HG03066 (cell line): ENCODE measurements around the gene ABTB2.
"Not testable (repeated sequence)": the region's sequence is repeated elsewhere in the genome, so short reads cannot be mapped to it uniquely, and the experiment has no call there.

ENCODE experiments used
- ATAC-seq: cut with Tn5 transposase; IDR thresholded peaks from one replicate; pipeline ENCODE4 v1.9.1; 2021; ENCODE audit warnings: low read depth; ENCODE audit not compliant: unreplicated experiment

Gene ABTB2

DNA sequence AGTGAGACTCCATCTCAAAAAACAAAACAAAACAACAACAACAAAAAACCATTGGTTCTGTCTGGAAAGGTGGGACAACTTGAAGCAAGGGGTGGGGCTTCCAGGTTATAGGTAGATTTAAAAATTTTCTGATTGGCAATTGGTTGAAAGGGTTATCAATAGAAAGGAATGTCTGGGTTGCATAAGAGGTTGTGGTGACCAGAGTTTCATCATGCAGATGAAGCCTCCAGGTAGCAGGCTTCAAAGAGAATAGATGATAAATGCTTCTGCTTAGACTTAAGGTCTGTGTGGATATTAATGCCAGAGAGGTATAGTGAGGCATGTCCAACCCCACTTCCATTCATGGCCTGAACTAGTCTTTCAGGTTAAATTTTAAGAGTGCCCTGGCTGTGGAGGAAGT, 135.8 kb downstream of the ABTB2 start:
- ATAC-seq = no peak

DNA sequence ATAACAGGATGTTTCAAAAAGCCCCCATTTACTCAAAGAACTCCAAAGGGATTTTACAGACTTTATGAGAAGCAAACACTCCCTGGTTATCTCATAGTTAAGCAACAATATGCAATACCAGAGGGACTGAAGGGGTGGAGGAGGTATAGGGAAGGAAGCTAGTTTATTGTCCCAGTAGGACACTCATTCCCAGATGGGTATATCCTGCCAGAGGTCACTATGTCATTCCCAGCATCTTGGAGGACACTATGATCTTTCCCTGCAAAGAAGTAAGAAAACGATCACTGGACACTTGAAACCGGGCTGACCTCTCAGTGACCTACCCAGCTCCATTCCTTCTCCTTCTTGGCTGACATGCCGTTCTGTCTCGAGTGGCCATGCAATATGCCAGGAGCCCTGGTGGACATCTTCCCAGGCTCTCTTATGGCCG, 137.9 kb downstream of the ABTB2 start:
- ATAC-seq = no peak

DNA sequence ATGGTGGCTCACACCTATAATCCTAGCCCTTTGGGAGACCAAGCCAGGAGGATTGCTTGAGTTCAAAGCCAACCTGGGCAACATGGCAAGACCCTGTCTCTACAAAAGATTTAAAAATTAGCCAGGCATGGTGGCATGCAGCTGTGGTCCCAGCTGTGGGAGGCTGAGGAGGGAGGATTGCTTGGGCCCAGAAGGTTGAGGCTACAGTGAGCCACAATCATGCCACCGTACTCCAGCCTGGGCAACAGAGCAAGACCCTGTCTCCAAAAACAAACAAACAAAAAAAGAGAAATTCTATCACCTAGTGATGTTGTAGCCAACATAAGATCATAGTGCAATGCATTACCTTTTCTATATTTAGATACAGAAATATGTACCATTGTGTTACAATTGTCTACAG, 138.5 kb downstream of the ABTB2 start:
- ATAC-seq = no peak

DNA sequence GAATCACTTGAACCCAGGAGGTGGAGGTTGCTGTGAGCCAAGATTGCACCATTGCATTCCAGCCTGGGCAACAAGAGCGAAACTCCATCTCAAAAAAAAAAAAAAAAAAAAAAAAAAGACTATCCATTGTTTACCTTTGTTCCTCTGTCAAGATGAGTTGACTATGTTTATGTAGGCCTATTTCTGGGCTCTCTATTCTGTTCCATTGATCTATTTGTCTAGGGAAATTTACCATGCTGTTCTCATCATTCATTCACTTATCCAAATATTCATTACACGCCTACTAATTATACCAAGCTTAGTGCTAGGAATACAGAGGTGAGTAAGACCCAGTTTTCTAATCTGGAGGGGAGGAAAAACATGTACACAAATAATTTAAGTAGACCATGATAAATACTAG, 139.1 kb downstream of the ABTB2 start:
- not testable (repeated sequence) for ATAC-seq

DNA sequence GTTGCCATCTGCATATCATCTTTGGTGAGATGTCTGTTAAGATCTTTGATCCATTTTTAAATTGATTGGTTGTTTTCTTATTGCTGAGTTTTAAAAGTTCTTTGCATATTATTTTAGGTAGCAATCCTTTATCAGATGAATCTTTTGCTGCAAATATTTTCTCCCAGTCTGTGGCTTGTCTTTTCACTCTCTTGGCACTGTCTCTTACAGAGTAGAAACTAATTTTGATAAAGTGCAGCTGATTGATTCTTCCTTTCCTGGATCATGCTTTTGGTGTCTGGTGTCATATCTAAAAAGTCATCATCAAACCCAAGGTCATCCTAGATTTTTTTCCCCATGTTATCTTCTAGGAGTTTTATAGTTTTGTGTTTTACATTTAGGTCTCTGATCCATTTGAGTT, 139.7 kb downstream of the ABTB2 start:
- ATAC-seq = no peak

DNA sequence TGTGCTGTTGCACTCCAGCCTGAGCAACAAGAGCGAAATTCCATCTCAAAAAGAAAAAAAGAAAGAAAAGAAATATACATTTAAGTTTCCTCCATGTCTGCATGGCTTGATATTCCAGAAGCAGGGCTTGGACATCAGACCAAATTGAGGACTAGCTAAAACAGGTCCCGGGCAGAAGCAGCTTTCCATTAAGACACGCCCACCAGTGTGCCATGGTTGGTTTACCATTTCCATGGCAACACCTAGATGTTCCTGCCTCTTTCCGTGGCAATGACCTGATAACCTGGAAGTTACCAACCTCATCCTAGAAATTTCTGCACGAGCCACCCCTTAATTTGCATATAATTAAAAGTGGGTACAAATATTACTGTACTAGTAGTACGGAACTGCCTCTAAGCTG, 141.1 kb downstream of the ABTB2 start:
- no peak for ATAC-seq

DNA sequence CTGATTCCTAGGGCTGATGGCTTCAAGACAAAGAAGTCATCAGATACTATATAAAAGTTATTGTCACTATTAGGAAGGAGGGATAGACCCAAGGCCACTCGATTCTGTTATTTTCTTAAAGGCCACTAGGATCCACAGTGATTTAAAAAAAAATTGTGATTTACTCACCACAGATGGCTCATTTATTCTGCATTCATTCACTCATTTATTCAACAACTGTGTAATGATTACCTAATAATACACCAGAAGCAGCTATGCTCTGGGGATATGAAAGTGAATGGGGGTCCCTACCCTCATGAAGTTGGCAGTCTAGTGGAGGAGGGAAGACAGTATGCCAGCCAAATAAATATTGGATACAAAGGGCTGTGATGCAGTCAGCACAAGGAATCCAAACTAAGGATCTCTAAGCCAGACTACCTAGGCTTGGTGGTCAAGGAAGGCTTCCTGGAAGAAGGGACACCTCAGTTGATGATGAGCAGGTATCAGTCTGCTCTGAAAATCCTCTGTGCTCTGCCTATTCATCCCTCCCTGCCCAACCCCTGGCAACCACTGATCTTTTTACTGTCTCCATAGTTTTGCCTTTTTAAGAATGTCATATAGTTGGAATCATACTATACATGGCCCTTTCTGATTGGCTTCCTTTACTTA, 141.9 kb downstream of the ABTB2 start:
- ATAC-seq = no peak

DNA sequence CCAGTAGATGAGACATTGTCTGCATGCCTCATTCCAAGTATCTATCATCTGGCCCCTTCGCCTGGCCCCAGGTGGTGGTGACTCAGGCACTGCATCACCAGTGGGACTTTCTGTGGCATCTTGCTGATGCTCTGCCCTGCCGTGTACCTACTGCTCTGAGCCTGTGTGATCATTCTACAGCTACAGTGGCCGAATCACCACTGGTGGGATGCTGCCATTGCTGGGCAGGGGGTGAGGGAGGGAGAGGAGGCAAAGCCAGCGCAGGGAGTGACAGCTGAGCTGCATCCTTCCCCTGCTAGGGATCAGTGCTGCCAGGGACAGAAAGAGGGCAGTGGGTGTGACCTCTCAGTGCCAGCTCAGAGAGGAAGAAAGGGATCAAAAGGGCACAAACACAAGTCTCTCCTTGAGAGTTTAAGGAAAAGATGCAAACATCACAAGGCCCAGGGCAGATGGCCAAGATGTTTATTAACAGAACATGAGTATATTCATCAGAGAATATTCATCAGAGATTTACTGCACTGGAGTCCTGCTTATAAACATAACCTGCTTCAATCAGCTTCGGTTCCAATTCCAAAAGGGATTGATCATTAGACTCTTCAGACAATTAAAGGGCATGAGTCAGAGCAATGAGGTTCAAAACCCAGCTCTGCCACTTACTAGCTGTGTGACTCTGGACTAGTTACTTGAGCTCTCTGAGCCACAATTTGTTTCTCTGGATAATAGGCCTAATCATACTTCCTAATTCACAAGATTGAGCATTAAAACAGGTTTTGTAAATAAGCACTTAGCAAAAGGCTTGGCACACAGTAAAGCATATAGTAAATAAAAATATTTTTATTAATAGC, 142.6 kb downstream of the ABTB2 start:
- no peak for ATAC-seq

DNA sequence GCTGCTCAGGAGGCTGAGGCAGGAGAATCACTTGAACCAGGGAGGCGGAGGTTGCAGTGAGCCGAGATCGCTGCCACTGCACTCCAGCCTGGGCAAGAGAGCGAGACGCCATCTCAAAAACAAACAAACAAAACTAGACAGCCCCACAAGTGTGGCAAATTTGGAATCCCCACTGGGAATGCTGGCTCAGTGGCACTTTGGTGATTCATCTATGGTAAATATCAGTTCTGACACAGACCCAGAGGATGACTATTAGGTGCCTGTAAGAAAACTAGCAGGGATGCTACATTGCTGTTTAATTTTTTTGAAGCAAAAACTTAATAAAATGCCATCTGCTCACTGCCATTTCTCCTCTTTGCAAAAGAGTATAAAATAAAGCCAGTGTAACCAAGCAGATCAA, 144.4 kb downstream of the ABTB2 start:
- ATAC-seq = no peak

DNA sequence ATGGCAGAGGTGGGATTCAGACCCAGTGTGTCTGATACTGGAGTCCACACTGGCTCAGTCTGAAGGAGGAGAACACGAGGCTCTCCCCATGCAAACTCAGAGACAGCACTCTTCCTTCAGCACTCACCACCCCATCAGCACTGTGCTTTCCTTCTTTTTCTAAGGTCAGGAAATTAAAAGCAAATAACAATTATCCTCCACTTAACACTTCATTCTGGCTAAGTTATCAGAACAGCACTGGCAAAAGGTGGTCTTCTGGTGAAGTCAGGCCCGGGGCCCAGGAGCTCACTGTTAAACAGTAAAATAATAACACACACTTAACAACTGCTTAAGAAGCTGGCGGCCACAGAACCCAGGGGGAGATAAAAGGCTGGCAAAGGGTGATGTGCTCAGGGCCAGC, 145.2 kb downstream of the ABTB2 start:
- ATAC-seq = no peak

DNA sequence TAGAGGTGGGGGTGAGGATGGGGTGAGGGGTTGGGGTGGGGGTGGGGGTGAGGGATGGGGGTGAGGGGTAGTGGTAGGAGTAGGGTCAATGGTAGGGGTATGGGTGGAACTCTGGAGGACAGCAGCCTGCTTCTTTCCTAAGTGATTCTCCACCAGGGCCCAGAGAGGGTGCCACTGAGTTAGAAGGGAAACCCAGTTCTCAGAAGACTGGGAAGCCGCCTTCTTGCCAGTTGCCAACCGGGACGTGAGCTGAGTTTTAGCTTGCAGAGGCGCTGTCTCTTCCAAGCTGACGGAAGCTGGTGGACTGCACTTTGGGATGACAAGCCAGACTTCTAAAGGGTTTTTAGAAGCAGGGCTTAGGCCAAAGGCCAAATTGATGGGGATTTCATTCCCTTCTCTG, 148.0 kb downstream of the ABTB2 start:
- no peak for ATAC-seq

DNA sequence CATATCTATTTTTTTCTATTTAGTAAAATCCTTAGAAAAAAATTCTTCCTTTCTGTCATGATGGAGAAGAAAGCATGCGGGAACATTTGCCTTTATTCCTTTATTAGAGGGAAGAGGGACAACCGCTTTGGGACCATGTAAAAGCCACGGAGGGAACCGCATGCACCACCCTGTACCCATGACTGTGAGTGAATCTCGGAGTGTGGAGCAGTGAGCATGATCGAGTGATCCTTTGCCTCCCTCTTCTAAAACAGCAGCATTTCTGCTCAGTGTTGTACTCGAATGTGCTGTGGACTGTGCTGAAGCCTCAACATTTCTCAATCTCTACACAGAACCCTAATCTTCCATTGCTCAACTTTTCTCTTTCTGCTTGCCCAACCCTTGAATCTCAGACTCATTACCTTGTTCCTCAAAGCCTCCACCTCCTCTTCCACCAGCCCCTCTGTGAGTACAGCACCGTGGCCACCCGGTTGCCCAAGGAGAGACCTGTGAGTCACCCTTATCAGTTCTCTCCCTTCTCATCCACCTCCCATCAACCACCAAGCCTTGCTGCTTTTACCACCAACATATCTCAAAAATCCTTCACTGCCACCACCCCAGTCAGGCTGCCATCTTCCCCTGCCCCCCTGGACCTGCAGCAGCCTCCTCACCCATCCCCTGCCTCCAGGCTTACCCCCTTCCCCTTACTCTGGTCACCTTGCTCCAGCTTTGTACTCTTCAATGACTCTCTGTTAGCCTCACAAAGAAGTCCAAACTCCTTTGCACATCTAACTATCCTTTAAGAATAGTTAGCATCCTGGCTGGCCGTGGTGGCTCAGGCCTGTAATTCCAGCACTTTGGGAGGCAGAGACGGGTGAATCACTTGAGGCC, 149.3 kb downstream of the ABTB2 start:
- no peak for ATAC-seq

DNA sequence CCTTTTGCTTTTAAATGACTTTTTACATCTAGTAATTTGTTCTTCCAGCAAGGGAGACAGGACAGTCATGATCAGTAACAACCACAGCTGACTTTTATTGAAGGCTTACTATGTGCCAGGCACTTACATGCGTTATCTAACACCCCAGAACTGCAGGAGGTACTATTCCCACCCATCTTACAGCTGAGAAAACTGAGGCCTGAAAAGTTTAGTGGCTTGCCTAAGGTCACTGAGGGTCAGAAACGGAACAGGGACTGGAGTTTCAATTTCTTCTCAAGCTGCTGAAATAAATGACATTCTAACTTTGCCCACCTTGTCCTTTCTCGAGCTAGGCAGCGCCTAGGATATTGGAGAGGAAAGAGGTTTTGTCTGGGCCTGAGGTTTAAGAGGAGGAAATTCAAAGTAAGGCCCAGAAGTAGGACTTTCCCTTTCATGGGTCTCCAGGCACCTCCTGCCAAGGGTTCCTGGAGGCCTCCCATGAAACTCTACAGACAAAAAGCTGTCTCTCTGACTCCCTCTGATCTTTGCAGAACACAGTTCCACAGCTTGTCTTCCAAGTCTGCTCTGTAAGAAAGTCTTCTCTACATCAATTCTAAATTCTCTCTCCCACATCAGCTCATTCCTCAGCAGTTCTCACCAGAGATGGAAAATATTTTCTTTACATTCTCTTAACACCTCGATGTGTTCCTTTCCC, 150.2 kb downstream of the ABTB2 start:
- no peak for ATAC-seq

DNA sequence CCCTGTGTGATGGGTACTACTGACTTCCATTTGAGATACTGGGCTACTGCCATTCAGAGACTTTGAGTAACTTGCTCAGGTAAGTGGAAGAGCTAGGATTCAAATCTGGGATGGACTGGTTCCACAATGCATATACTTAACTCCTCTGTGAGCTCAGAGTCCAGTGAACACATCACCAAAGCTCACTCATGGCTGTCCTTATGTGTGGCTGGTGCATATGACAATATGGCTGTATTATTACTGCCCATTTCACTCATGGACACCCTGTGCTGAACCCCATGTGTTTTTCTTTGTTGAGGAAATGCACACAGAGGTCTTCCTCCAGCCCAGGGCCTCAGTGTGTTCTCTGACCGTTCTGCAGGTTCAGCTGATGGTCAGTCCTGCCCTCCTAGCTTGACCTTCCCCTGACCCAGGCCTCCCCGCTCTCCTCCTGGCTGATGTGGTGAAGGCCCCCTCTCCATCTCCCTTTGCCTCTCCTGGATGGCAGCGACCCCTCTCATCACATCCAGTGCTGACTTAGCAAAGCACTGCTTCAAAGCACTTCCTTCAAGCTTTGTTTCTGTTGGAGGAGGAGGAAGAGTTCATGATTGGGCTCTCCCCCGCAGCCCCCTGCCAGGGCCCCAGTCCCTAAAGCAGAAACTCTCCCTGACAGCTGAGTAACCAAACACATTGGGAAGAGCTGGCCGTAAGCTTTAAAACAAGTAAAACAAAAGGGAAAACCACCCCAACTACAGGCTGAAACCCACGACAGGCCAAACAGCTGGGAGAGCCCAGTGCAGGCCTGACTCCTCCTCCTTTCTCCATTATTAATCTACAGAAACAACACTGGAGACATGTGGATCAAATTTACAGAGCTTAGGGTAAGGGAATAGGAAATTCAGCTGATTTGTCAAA, 151.2 kb downstream of the ABTB2 start:
- no peak for ATAC-seq

DNA sequence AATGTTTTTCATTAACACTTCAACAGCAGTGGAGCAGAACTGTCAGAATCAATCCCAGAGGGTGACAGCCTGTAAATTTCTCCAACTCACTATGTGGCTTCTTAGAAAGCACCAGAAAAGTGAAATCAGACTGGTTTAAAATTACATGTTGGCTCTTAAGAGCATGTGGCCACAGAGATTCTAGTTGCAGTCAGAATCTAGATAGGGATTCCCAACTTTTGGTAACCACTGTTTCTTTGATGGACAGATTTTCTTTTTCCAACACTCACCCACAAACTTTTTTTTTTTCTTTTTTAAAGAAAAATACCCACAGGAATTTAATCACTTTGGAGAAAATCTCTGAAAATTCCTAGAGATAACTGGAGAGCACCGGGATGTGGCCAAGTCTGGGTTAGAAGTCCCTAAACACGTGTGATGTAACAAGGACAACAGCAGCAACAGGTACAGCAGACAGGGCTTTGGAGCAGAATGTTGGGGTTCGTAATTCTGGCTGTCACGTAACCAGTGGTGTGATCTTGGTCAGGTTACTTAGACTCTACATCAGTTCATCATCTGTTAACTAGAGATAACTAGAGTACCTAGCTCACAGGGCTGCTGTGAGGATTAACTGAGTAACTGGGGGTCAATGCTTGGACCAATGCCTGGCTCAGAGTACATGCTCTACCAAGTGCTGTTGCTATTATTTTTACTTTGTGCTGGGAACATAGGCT, 152.3 kb downstream of the ABTB2 start:
- ATAC-seq = no peak

DNA sequence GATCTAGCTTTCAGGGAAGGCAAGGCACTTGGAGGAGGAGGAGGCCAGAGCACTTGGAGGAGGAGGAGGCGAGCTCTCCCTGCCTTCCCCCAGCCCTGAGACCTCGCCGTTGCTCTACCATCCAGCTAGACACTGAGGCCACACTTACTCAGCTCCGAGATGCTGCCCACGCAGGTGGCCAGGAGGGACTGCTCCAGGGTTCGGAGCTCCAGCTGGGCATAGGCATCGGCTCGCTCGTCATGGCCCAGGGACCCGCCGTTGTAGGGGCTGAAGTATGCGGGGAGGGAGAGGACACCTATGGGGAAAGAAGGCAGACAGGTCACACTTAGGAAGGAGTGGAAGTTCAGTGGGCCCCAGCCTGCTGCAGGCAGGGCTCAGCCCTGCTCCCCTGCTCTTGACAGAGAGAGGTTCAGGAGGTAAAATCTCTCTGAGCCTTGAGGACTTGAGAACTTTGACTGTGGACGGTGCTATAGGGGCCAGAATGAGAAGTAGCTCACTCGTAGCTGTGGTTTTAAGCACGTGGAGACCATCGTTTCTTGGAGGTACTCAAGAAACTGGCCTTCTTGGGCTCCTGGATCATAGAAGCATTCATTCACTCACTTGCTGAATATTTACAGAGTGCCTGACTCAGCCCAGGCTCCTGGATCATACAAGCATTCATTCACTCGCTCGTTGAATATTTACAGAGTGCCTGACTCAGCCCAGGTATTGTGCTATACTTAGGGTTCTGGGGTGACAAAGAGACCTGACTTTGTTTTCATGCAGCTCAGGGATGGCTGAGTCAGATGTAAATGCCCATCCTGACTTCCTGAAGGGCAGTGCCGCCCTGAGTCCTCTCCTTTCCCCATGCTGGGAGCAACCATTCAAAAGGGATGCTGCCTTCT, 153.2 kb downstream of the ABTB2 start:
- ATAC-seq = no peak

DNA sequence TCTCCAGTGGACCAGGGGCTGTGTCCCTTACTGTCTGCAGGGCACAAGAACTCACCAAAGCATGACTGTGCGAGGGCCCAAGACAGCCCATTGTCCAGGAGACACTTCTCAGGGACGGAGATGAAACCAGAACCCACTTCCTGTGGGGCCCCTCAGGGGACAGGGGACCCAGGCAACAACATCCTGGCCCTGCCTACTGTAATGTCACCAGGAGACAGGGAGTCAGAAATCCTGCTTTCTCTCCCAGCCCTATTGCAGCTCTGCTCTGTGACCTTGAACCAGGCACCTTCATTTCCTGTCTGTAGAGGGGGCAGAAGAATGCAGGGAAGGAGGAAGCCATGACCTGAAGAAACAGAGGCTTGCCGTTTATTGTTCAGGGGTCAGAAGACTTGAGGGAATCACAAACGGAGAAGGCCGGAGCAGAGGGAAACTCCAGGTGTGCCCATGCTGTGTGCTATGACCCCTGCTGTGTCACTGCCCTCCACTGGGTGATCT, 154.4 kb downstream of the ABTB2 start:
- peak; percentile 51 for ATAC-seq

DNA sequence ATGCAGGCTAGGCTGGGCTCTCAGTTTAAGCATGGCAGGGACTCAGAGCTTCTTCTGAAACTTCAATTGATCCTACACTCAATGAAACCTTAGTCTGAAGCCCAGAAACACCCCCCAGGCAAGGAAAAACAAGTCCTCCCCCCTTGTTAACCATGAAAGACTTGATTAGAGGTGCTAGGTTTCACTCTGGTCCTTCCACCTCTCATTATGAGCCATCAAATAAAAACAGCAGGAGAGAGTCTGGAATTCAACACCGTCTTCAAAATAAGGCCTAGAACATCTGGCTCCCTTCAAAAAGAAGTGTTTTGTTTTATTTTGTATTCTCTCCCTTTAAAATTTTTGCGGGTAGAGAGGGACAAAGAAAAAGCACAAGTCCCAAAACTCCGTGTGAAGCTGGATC, 156.7 kb downstream of the ABTB2 start:
- ATAC-seq = no peak
